ENCODE data around the gene VPS37C. TPM values are rescaled to one million over a fixed set of nuclear protein-coding genes. Genes with fewer than 3 reads are reported as not detected.

Gene VPS37C
- total and polyA plus RNA-seq, 9 of the 15 experiments (the other 6 are each of a cell fraction or from before 2014, with no cell fraction given): 0.62 to 29.8 (median 11.5) TPM

- H3K9me1 ChIP-seq (ENCODE audit: control insufficient read depth, insufficient read depth, low read length): no peaks in the 10 kb centered on the region
- in situ Hi-C loops (cut with MboI) (no loop called here), intact Hi-C loops (cut with micrococcal nuclease) (loop anchor here (1.0 kb wide), 3 partner anchors 44 to 342 kb away; no protein-coding TSS in a partner anchor)
- DNase-seq (ENCODE audit: extremely low read depth in 1 of 4, low spot score in 3 of 4): peak in 3 of 4 experiments; percentile 21 to 57 (median 46)
- ChIA-PET CTCF (ENCODE audit: low intra/inter-chr PET ratio) (interaction anchor here (0.7 to 1.9 kb wide), 5 partner anchors 44 to 398 kb away, joined by 3 to 17 read pairs (median 4); no protein-coding TSS in a partner anchor), POLR2A (interaction anchor here (0.7 kb wide), 2 partner anchors 233 to 383 kb away, joined by 3 to 4 read pairs; no protein-coding TSS in a partner anchor)
- H3K27ac ChIP-seq (ENCODE audit: extremely low read depth, low read depth, low read length): no peak overlapping the region
- H3K36me3 ChIP-seq (ENCODE audit: control insufficient read depth, insufficient read depth, low read length): no peaks in the 10 kb centered on the region
- peak; percentile 89 for ATAC-seq
- H3K79me2 ChIP-seq (ENCODE audit: control insufficient read depth, insufficient read depth, low read length): no peaks in the 10 kb centered on the region
- 4% methylated on average over 4 of the region's 4 CpGs for WGBS (ENCODE audit: insufficient coverage, low coverage, missing lambda C conversion rate)
- H3K27me3 ChIP-seq (ENCODE audit: control insufficient read depth in 2 of 2, insufficient read depth in 2 of 2, low read length in 2 of 2): peaks cover 26 to 45% of the 10 kb centered on the region in 2 experiments
- H3K4me2 ChIP-seq (ENCODE audit: insufficient read depth, low read length): no peak overlapping the region
- H3K9me3 ChIP-seq (replicated peaks; ENCODE audit: control insufficient read depth, insufficient read depth, low read depth, low read length): peaks cover 5% of the 10 kb centered on the region; the same call in 1 of the 2 replicates
- BruUV-seq (replicated peaks): no TSS peak
- H3K4me3 ChIP-seq: no peak overlapping the region
- H3K9ac ChIP-seq (ENCODE audit: insufficient read depth in 1 of 2, low read depth in 2 of 2, low read length in 2 of 2): no peak overlapping the region
- H2AFZ ChIP-seq (ENCODE audit: low read depth, low read length): no peak overlapping the region
- peak; percentile 92 for FAIRE-seq
- no peaks in the 10 kb centered on the region for H4K20me1 ChIP-seq (replicated peaks; ENCODE audit: control insufficient read depth, insufficient read depth, low read length)
- H3K4me1 ChIP-seq (replicated peaks in 1 of 2; ENCODE audit: control insufficient read depth in 2 of 2, insufficient read depth in 2 of 2, low read length in 2 of 2): no peaks in the 10 kb centered on the region; a peak in 1 of 5 replicates
- peak; percentile 70; the same call in 1 of the 2 replicates for TF ChIP-seq REST (IDR thresholded peaks at IDR 0.05; ENCODE audit: borderline replicate concordance)
- TF ChIP-seq REST (CRISPR knock-in tag; IDR thresholded peaks at IDR 0.05; ENCODE audit: low read depth): no peak
- no peak for TF ChIP-seq ZSCAN32 (CRISPR knock-in tag; IDR thresholded peaks at IDR 0.05)
- peak in 1 of 2 experiments; percentile 19; a peak in 2 of 4 replicates for TF ChIP-seq FOXK2 (conservative IDR thresholded peaks at IDR 0.05 in 1 of 2, IDR thresholded peaks at IDR 0.05 in 1 of 2; ENCODE audit: low read depth in 2 of 2)
- TF ChIP-seq RAD21 (CRISPR knock-in tag; conservative IDR thresholded peaks at IDR 0.05 in 1 of 2, IDR thresholded peaks at IDR 0.05 in 1 of 2): peak; percentile 44 to 83
- peak; percentile 64 to 79 (median 75) for TF ChIP-seq CTCF (IDR thresholded peaks at IDR 0.05 in 2 of 3, conservative IDR thresholded peaks at IDR 0.05 in 1 of 3; ENCODE audit: insufficient read depth in 2 of 3, low read depth in 1 of 3, low read length in 3 of 3)
- peak; percentile 17; the same call in 1 of the 2 replicates for TF ChIP-seq CC2D1A (IDR thresholded peaks at IDR 0.05)
Measured at GRCh38 chr11:61173456-61173855, 12.2 kb upstream of the VPS37C start.
